Upper lobe of right lung (tissue), 1 donor: ENCODE results near the gene SHISA6. TPM values are rescaled to one million over a fixed set of nuclear protein-coding genes. Genes with fewer than 3 reads are reported as not detected.

Source experiments
- ATAC-seq: fragments of 200-7000 bp; cut with Tn5 transposase; one replicate; pipeline ENCODE4 v1.9.1; 2020; ENCODE audit warnings: mild to moderate bottlenecking, moderate library complexity
- DNase-seq: peaks from one replicate; pipeline ENCODE4 v3.0.0-alpha.2; 2020
- H3K27ac ChIP-seq: fragments of 200-600 bp; one replicate; pipeline ENCODE4 v1.8.0; 2022
- H3K27me3 ChIP-seq: fragments of 200-600 bp; one replicate; pipeline ENCODE4 v1.8.0; 2022; ENCODE audit warnings: mild to moderate bottlenecking
- H3K36me3 ChIP-seq: fragments of 200-600 bp; one replicate; pipeline ENCODE4 v1.8.0; 2022
- H3K4me1 ChIP-seq: fragments of 200-600 bp; one replicate; pipeline ENCODE4 v1.8.0; 2022
- H3K4me3 ChIP-seq: fragments of 200-600 bp; one replicate; pipeline ENCODE4 v1.8.0; 2022; ENCODE audit warnings: mild to moderate bottlenecking
- H3K9me3 ChIP-seq: fragments of 200-600 bp; one replicate; pipeline ENCODE4 v1.8.0; 2022
- CTCF ChIP-seq: fragments of 200-600 bp; IDR thresholded peaks from one replicate; pipeline ENCODE4 v1.8.0; 2022; ENCODE audit warnings: antibody characterized with exemption
- intact Hi-C: fragments of 100-400 bp; cut with DNase I; formaldehyde crosslinking; loops from one replicate; pipeline ENCODE4 v1.11.0; 2022
- total RNA-seq: library from RNA; stranded (reverse); fragmentation: NEBNext Ultra II Directional; extraction: Animal tissue kit (Norgen Biotek cat#: 25700); gene quantifications from one replicate; pipeline ENCODE4 v1.2.1, GENCODE V29; 2021
- donor health status: DM: no; HTN: yes; CAD: no; lungs with severe emphysema.

Gene SHISA6
- total RNA-seq, 1 donor from 2014 or later = not detected

- Histone ChIP-seq H3K36me3 (no peaks in the 10 kb centered on the region), H3K27me3 (no peaks in the 10 kb centered on the region), H3K4me1 (no peaks in the 10 kb centered on the region), H3K9me3 (no peaks in the 10 kb centered on the region), H3K27ac (no peak overlapping the region), H3K4me3 (no peak overlapping the region)
- intact Hi-C loops = no loop called here
- DNase-seq (no peak), ATAC-seq (no peak)
- TF ChIP-seq CTCF = no peak
Measured at GRCh38 chr17:11559601-11560000, 318.6 kb downstream of the SHISA6 start.

- TF ChIP-seq CTCF = no peak
- no peaks in the 10 kb centered on the region for H3K4me1 ChIP-seq
- H3K9me3 ChIP-seq = no peaks in the 10 kb centered on the region
- DNase-seq (no peak), ATAC-seq (no peak)
- H3K27me3 ChIP-seq = no peaks in the 10 kb centered on the region
- H3K27ac ChIP-seq = no peak overlapping the region
- no peaks in the 10 kb centered on the region for H3K36me3 ChIP-seq
- H3K4me3 ChIP-seq = no peak overlapping the region
- intact Hi-C loops = no loop called here
Measured at GRCh38 chr17:11561281-11561680, 320.3 kb downstream of the SHISA6 start.

GRCh38 chr17:11561702-11562101, 320.7 kb downstream of the SHISA6 start:
- no peaks in the 10 kb centered on the region for H3K27me3 ChIP-seq
- H3K4me1 ChIP-seq = no peaks in the 10 kb centered on the region
- intact Hi-C loops = no loop called here
- DNase-seq (no peak), ATAC-seq (no peak)
- H3K36me3 ChIP-seq = no peaks in the 10 kb centered on the region
- no peak overlapping the region for H3K27ac ChIP-seq
- no peak for TF ChIP-seq CTCF
- no peak overlapping the region for H3K4me3 ChIP-seq
- no peaks in the 10 kb centered on the region for H3K9me3 ChIP-seq

- ATAC-seq (no peak), DNase-seq (no peak)
- Histone ChIP-seq H3K27ac (no peak overlapping the region), H3K27me3 (no peaks in the 10 kb centered on the region), H3K36me3 (no peaks in the 10 kb centered on the region), H3K4me3 (no peak overlapping the region), H3K4me1 (no peaks in the 10 kb centered on the region), H3K9me3 (no peaks in the 10 kb centered on the region)
- intact Hi-C loops = no loop called here
- no peak for TF ChIP-seq CTCF
Measured at GRCh38 chr17:11564589-11565380, 323.8 kb downstream of the SHISA6 start.

GRCh38 chr17:11565591-11565990, 324.6 kb downstream of the SHISA6 start:
- intact Hi-C loops = no loop called here
- Histone ChIP-seq H3K27me3 (no peaks in the 10 kb centered on the region), H3K4me1 (no peaks in the 10 kb centered on the region), H3K9me3 (no peaks in the 10 kb centered on the region), H3K4me3 (no peak overlapping the region), H3K36me3 (no peaks in the 10 kb centered on the region), H3K27ac (no peak overlapping the region)
- no peak for ATAC-seq
- DNase-seq = no peak
- no peak for TF ChIP-seq CTCF
